ENCODE data around the gene SOX6. TPM values are rescaled to one million over a fixed set of nuclear protein-coding genes. Genes with fewer than 3 reads are reported as not detected.
A peak's percentile ranks its signal among the peaks of the same experiment; 100 is the strongest.

The SOX6 gene
- total and polyA plus RNA-seq, 2 of the 13 experiments (the other 11 are each of a cell fraction or from before 2014, with no cell fraction given) = 2.6 to 11.2 TPM

- 0 out of 2 replicates have a peak, but pooled peaks have one; percentile 21 for TF ChIP-seq MIER2 (CRISPR knock-in tag; IDR thresholded peaks at IDR 0.05)
- TF ChIP-seq, protein P1, sequence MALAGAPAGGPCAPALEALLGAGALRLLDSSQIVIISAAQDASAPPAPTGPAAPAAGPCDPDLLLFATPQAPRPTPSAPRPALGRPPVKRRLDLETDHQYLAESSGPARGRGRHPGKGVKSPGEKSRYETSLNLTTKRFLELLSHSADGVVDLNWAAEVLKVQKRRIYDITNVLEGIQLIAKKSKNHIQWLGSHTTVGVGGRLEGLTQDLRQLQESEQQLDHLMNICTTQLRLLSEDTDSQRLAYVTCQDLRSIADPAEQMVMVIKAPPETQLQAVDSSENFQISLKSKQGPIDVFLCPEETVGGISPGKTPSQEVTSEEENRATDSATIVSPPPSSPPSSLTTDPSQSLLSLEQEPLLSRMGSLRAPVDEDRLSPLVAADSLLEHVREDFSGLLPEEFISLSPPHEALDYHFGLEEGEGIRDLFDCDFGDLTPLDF (CRISPR knock-in tag; IDR thresholded peaks at IDR 0.05) = no peak
- TF ChIP-seq ZNF674 (CRISPR knock-in tag; IDR thresholded peaks at IDR 0.05; ENCODE audit: low read depth) = no peak
- TF ChIP-seq, protein P2, sequence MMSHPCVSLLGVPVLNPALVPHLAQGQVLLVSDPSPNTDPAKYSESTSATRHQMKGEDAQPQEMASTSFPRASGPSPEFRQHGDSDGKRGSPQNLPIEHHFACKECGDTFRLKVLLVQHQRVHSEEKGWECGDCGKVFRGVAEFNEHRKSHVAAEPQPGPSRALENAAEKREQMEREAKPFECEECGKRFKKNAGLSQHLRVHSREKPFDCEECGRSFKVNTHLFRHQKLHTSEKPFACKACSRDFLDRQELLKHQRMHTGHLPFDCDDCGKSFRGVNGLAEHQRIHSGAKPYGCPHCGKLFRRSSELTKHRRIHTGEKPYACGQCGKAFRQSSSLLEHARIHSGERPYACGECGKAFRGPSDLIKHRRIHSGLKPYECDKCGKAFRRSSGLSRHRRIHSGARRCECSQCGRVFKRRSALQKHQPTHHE (CRISPR knock-in tag; IDR thresholded peaks at IDR 0.05; ENCODE audit: borderline replicate concordance) = no peak
- no peak for TF ChIP-seq CCAR2 (optimal IDR thresholded peaks at IDR 0.05; ENCODE audit: low read depth, low read length)
- no peak for TF ChIP-seq ZNF556 (CRISPR knock-in tag; IDR thresholded peaks at IDR 0.05; ENCODE audit: borderline replicate concordance)
- TF ChIP-seq GABPA (IDR thresholded peaks at IDR 0.05; ENCODE audit: low read depth, low read length) = no peak
- no peak for TF ChIP-seq GABPA (CRISPR knock-in tag; IDR thresholded peaks at IDR 0.05; ENCODE audit: low read depth)
- no peak for TF ChIP-seq CENPT (CRISPR knock-in tag; IDR thresholded peaks at IDR 0.05; ENCODE audit: low read depth)
- no peak for TF ChIP-seq SP1 (IDR thresholded peaks at IDR 0.05)
- TF ChIP-seq SP1 (CRISPR knock-in tag; IDR thresholded peaks at IDR 0.05) = no peak
- no peak for TF ChIP-seq TOPORS (CRISPR knock-in tag; IDR thresholded peaks at IDR 0.05)
- TF ChIP-seq GATAD2A (CRISPR knock-in tag; IDR thresholded peaks at IDR 0.05) = peak; percentile 71
- TF ChIP-seq, protein P3, sequence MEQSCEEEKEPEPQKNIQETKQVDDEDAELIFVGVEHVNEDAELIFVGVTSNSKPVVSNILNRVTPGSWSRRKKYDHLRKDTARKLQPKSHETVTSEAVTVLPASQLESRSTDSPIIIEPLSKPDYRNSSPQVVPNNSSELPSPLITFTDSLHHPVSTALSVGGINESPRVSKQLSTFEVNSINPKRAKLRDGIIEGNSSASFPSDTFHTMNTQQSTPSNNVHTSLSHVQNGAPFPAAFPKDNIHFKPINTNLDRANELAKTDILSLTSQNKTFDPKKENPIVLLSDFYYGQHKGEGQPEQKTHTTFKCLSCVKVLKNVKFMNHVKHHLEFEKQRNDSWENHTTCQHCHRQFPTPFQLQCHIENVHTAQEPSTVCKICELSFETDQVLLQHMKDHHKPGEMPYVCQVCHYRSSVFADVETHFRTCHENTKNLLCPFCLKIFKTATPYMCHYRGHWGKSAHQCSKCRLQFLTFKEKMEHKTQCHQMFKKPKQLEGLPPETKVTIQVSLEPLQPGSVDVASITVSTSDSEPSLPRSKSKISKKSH (CRISPR knock-in tag; IDR thresholded peaks at IDR 0.05; ENCODE audit: borderline replicate concordance) = no peak
- TF ChIP-seq NCOA5 (CRISPR knock-in tag; IDR thresholded peaks at IDR 0.05) = no peak
- TF ChIP-seq GTF3A (CRISPR knock-in tag; conservative IDR thresholded peaks at IDR 0.05) = no peak
- TF ChIP-seq IRF1 (CRISPR knock-in tag; IDR thresholded peaks at IDR 0.05; ENCODE audit: low read depth) = no peak
- TF ChIP-seq MED8 (CRISPR knock-in tag; IDR thresholded peaks at IDR 0.05; ENCODE audit: insufficient replicate concordance) = no peak
- TF ChIP-seq TERF1 (CRISPR knock-in tag; IDR thresholded peaks at IDR 0.05) = no peak
- no peak for TF ChIP-seq DDIT3 (CRISPR knock-in tag; IDR thresholded peaks at IDR 0.05)
- TF ChIP-seq, protein P4, sequence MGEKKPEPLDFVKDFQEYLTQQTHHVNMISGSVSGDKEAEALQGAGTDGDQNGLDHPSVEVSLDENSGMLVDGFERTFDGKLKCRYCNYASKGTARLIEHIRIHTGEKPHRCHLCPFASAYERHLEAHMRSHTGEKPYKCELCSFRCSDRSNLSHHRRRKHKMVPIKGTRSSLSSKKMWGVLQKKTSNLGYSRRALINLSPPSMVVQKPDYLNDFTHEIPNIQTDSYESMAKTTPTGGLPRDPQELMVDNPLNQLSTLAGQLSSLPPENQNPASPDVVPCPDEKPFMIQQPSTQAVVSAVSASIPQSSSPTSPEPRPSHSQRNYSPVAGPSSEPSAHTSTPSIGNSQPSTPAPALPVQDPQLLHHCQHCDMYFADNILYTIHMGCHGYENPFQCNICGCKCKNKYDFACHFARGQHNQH (CRISPR knock-in tag; IDR thresholded peaks at IDR 0.05) = no peak
- TF ChIP-seq ZBTB21 (CRISPR knock-in tag; IDR thresholded peaks at IDR 0.05) = no peak
These were observed 46.5 kb upstream of the SOX6 start (continued) for GRCh38 chr11:16402654-16403447.
